ENCODE measurements around the gene PRND.
"Not testable (repeated sequence)": the region's sequence is repeated elsewhere in the genome, so short reads cannot be mapped to it uniquely, and the experiment has no call there.

Gene PRND

GRCh38 chr20:4748847-4749246 lies 27.1 kb downstream of the PRND start:
- POLR2A ChIA-PET = no interaction called here
- Histone ChIP-seq H3K27me3 (replicated peaks in 2 of 5; ENCODE audit: control insufficient read depth in 4 of 5, insufficient read depth in 5 of 5, low read length in 4 of 5) (peaks cover 0 to 3% (median 0%) of the 10 kb centered on the region in 5 experiments), H3K4me3 (ENCODE audit: control insufficient read depth in 1 of 7, extremely low read depth in 1 of 7, insufficient read depth in 4 of 7, low read depth in 2 of 7, low read length in 6 of 7) (no peak overlapping the region), H3K4me1 (ENCODE audit: control extremely low read depth in 1 of 4, control insufficient read depth in 4 of 4, insufficient read depth in 4 of 4, low read length in 3 of 4) (no peaks in the 10 kb centered on the region), H3K9me3 (ENCODE audit: control extremely low read depth in 1 of 5, control insufficient read depth in 4 of 5, insufficient read depth in 2 of 5, low read depth in 1 of 5, low read length in 4 of 5) (no peaks in the 10 kb centered on the region), H3K36me3 (ENCODE audit: control insufficient read depth in 4 of 4, insufficient read depth in 4 of 4, low read length in 3 of 4) (no peaks in the 10 kb centered on the region), H3K27ac (ENCODE audit: insufficient read depth in 1 of 2, low read depth in 1 of 2, low read length in 2 of 2, poor library complexity in 1 of 2, severe bottlenecking in 2 of 2) (no peak overlapping the region)
- CTCF ChIA-PET = interaction anchor here (1.1 to 5.0 kb wide), 2 partner anchors 10 to 12 kb away, joined by 4 to 19 read pairs; no protein-coding TSS in a partner anchor
- no peak for DNase-seq
- WGBS (ENCODE audit: insufficient coverage) = 85% methylated on average over 5 of the region's 6 CpGs

- Histone ChIP-seq H3K4me1 (ENCODE audit: control extremely low read depth in 1 of 4, control insufficient read depth in 4 of 4, insufficient read depth in 4 of 4, low read length in 3 of 4) (no peaks in the 10 kb centered on the region), H3K4me3 (ENCODE audit: control insufficient read depth in 1 of 7, extremely low read depth in 1 of 7, insufficient read depth in 4 of 7, low read depth in 2 of 7, low read length in 6 of 7) (no peak overlapping the region), H3K9me3 (ENCODE audit: control extremely low read depth in 1 of 5, control insufficient read depth in 4 of 5, insufficient read depth in 2 of 5, low read depth in 1 of 5, low read length in 4 of 5) (no peaks in the 10 kb centered on the region), H3K36me3 (ENCODE audit: control insufficient read depth in 4 of 4, insufficient read depth in 4 of 4, low read length in 3 of 4) (no peaks in the 10 kb centered on the region), H3K27me3 (replicated peaks in 2 of 5; ENCODE audit: control insufficient read depth in 4 of 5, insufficient read depth in 5 of 5, low read length in 4 of 5) (peaks cover 0 to 3% (median 0%) of the 10 kb centered on the region in 5 experiments), H3K27ac (ENCODE audit: insufficient read depth in 1 of 2, low read depth in 1 of 2, low read length in 2 of 2, poor library complexity in 1 of 2, severe bottlenecking in 2 of 2) (no peak overlapping the region)
- CTCF ChIA-PET = interaction anchor here (1.1 kb wide), 1 partner anchor 12 kb away, joined by 4 read pairs; no protein-coding TSS in a partner anchor
- DNase-seq = no peak
- POLR2A ChIA-PET = no interaction called here
- WGBS (ENCODE audit: insufficient coverage) = 93% methylated on average over 4 of the region's 4 CpGs
Measured at GRCh38 chr20:4749326-4749725, 27.6 kb downstream of the PRND start.

- H3K27ac ChIP-seq (ENCODE audit: insufficient read depth in 1 of 2, low read depth in 1 of 2, low read length in 2 of 2, poor library complexity in 1 of 2, severe bottlenecking in 2 of 2) = no peak overlapping the region
- no peak overlapping the region for H3K4me3 ChIP-seq (ENCODE audit: control insufficient read depth in 1 of 7, extremely low read depth in 1 of 7, insufficient read depth in 4 of 7, low read depth in 2 of 7, low read length in 6 of 7)
- H3K27me3 ChIP-seq (replicated peaks in 2 of 5; ENCODE audit: control insufficient read depth in 4 of 5, insufficient read depth in 5 of 5, low read length in 4 of 5) = peaks cover 0 to 3% (median 0%) of the 10 kb centered on the region in 5 experiments
- ChIA-PET CTCF (interaction anchor here (0.9 kb wide), 1 partner anchor 185 kb away, joined by 3 read pairs; no protein-coding TSS in a partner anchor), POLR2A (no interaction called here)
- 85% methylated on average over 3 of the region's 4 CpGs for WGBS (ENCODE audit: insufficient coverage)
- H3K4me1 ChIP-seq (ENCODE audit: control extremely low read depth in 1 of 4, control insufficient read depth in 4 of 4, insufficient read depth in 4 of 4, low read length in 3 of 4) = no peaks in the 10 kb centered on the region
- H3K9me3 ChIP-seq (ENCODE audit: control extremely low read depth in 1 of 5, control insufficient read depth in 4 of 5, insufficient read depth in 2 of 5, low read depth in 1 of 5, low read length in 4 of 5) = no peaks in the 10 kb centered on the region
- DNase-seq = no peak
- no peaks in the 10 kb centered on the region for H3K36me3 ChIP-seq (ENCODE audit: control insufficient read depth in 4 of 4, insufficient read depth in 4 of 4, low read length in 3 of 4)
Measured at GRCh38 chr20:4750381-4750780, 28.7 kb downstream of the PRND start.

GRCh38 chr20:4759100-4759884 lies 37.6 kb downstream of the PRND start:
- 91% methylated on average over 8 of the region's 16 CpGs for WGBS (ENCODE audit: insufficient coverage)
- H3K4me3 ChIP-seq (ENCODE audit: control insufficient read depth in 1 of 7, extremely low read depth in 1 of 7, insufficient read depth in 4 of 7, low read depth in 2 of 7, low read length in 6 of 7); H3K9me3 ChIP-seq (ENCODE audit: control extremely low read depth in 1 of 5, control insufficient read depth in 4 of 5, insufficient read depth in 2 of 5, low read depth in 1 of 5, low read length in 4 of 5); POLR2A ChIA-PET; H3K27ac ChIP-seq (ENCODE audit: insufficient read depth in 1 of 2, low read depth in 1 of 2, low read length in 2 of 2, poor library complexity in 1 of 2, severe bottlenecking in 2 of 2); H3K27me3 ChIP-seq (replicated peaks in 2 of 5; ENCODE audit: control insufficient read depth in 4 of 5, insufficient read depth in 5 of 5, low read length in 4 of 5); H3K36me3 ChIP-seq (ENCODE audit: control insufficient read depth in 4 of 4, insufficient read depth in 4 of 4, low read length in 3 of 4): not testable (repeated sequence)
- DNase-seq = peak in 2 of 3 donors; percentile 44
- CTCF ChIA-PET = interaction anchor here (0.7 to 3.0 kb wide), 14 partner anchors 13 to 338 kb away, joined by 3 to 19 read pairs (median 4); no protein-coding TSS in a partner anchor
- H3K4me1 ChIP-seq (ENCODE audit: control extremely low read depth in 1 of 4, control insufficient read depth in 4 of 4, insufficient read depth in 4 of 4, low read length in 3 of 4) = peaks cover 0 to 11% (median 4%) of the 10 kb centered on the region in 4 experiments

- POLR2A ChIA-PET = no interaction called here
- Histone ChIP-seq H3K36me3 (ENCODE audit: control insufficient read depth in 4 of 4, insufficient read depth in 4 of 4, low read length in 3 of 4) (no peaks in the 10 kb centered on the region), H3K9me3 (ENCODE audit: control extremely low read depth in 1 of 5, control insufficient read depth in 4 of 5, insufficient read depth in 2 of 5, low read depth in 1 of 5, low read length in 4 of 5) (no peaks in the 10 kb centered on the region), H3K4me1 (ENCODE audit: control extremely low read depth in 1 of 4, control insufficient read depth in 4 of 4, insufficient read depth in 4 of 4, low read length in 3 of 4) (peaks cover 19 to 41% (median 27%) of the 10 kb centered on the region in 4 experiments), H3K27ac (ENCODE audit: insufficient read depth in 1 of 2, low read depth in 1 of 2, low read length in 2 of 2, poor library complexity in 1 of 2, severe bottlenecking in 2 of 2) (no peak overlapping the region), H3K27me3 (replicated peaks in 2 of 5; ENCODE audit: control insufficient read depth in 4 of 5, insufficient read depth in 5 of 5, low read length in 4 of 5) (no peaks in the 10 kb centered on the region), H3K4me3 (ENCODE audit: control insufficient read depth in 1 of 7, extremely low read depth in 1 of 7, insufficient read depth in 4 of 7, low read depth in 2 of 7, low read length in 6 of 7) (no peak overlapping the region)
- CTCF ChIA-PET = interaction anchor here (0.6 to 1.1 kb wide), 3 partner anchors 10 to 179 kb away, joined by 3 to 4 read pairs (median 3); no protein-coding TSS in a partner anchor
- WGBS (ENCODE audit: insufficient coverage) = 95% methylated on average over 5 of the region's 10 CpGs
- DNase-seq = no peak
Measured at GRCh38 chr20:4763261-4763660, 41.6 kb downstream of the PRND start.

GRCh38 chr20:4763723-4764510 lies 42.2 kb downstream of the PRND start:
- no peak for DNase-seq
- 67% methylated on average over 3 of the region's 3 CpGs for WGBS (ENCODE audit: insufficient coverage)
- Histone ChIP-seq H3K9me3 (ENCODE audit: control extremely low read depth in 1 of 5, control insufficient read depth in 4 of 5, insufficient read depth in 2 of 5, low read depth in 1 of 5, low read length in 4 of 5) (no peaks in the 10 kb centered on the region), H3K27ac (ENCODE audit: insufficient read depth in 1 of 2, low read depth in 1 of 2, low read length in 2 of 2, poor library complexity in 1 of 2, severe bottlenecking in 2 of 2) (no peak overlapping the region), H3K4me3 (ENCODE audit: control insufficient read depth in 1 of 7, extremely low read depth in 1 of 7, insufficient read depth in 4 of 7, low read depth in 2 of 7, low read length in 6 of 7) (no peak overlapping the region), H3K27me3 (replicated peaks in 2 of 5; ENCODE audit: control insufficient read depth in 4 of 5, insufficient read depth in 5 of 5, low read length in 4 of 5) (no peaks in the 10 kb centered on the region), H3K36me3 (ENCODE audit: control insufficient read depth in 4 of 4, insufficient read depth in 4 of 4, low read length in 3 of 4) (no peaks in the 10 kb centered on the region), H3K4me1 (ENCODE audit: control extremely low read depth in 1 of 4, control insufficient read depth in 4 of 4, insufficient read depth in 4 of 4, low read length in 3 of 4) (peaks cover 19 to 42% (median 27%) of the 10 kb centered on the region in 4 experiments)
- ChIA-PET POLR2A (no interaction called here), CTCF (interaction anchor here (1.0 to 1.5 kb wide), 4 partner anchors 9 to 191 kb away, joined by 3 to 4 read pairs (median 4); no protein-coding TSS in a partner anchor)

Measured in common myeloid progenitor, CD34-positive (primary cell).